CD14-positive monocyte (primary cell): ENCODE data around the gene GRK1. TPM values are rescaled to one million over a fixed set of nuclear protein-coding genes. Genes with fewer than 3 reads are reported as not detected.

Source experiments
- DNase-seq, 3 donors: peaks; one replicate each; pipeline ENCODE4 v3.0.0-alpha.2; 2011 to 2022
- H2AFZ ChIP-seq: 2 replicates; pipeline ENCODE4 v1.6.0; 2012; ENCODE audit warnings: mild to moderate bottlenecking, low read depth, low read length, inconsistent platforms; ENCODE audit not compliant: insufficient read depth, poor library complexity, severe bottlenecking
- H3K27ac ChIP-seq, 2 donors: 1 replicate in 1 of 2; 2 replicates in 1 of 2; pipeline ENCODE4 v1.5.1; 2012 to 2013; ENCODE audit warnings: low read length in 2 of 2, control low read depth in 1 of 2, inconsistent platforms in 1 of 2, low read depth in 1 of 2, mild to moderate bottlenecking in 1 of 2
- H3K27me3 ChIP-seq, 2 donors: one replicate each; pipeline versions ENCODE4 v1.6.0 to v1.6.1; 2011 to 2013; ENCODE audit warnings: low read length in 2 of 2; ENCODE audit not compliant: control insufficient read depth in 2 of 2, insufficient read depth in 2 of 2
- H3K36me3 ChIP-seq, 2 donors: replicated peaks in 1 of 2; 1 replicate in 1 of 2; 2 replicates in 1 of 2; pipeline versions ENCODE4 v1.5.1 to v1.6.1; 2012 to 2013; ENCODE audit warnings: low read length in 2 of 2, control low read depth in 1 of 2, inconsistent platforms in 1 of 2, mild to moderate bottlenecking in 1 of 2; ENCODE audit not compliant: insufficient read depth in 2 of 2, control insufficient read depth in 1 of 2
- H3K4me1 ChIP-seq, 2 donors: 1 replicate in 1 of 2; 2 replicates in 1 of 2; pipeline versions ENCODE4 v1.5.1 to v1.6.1; 2012 to 2013; ENCODE audit warnings: low read length in 2 of 2, control low read depth in 1 of 2, inconsistent platforms in 1 of 2, mild to moderate bottlenecking in 1 of 2, moderate library complexity in 1 of 2; ENCODE audit not compliant: insufficient read depth in 2 of 2, control insufficient read depth in 1 of 2
- H3K4me2 ChIP-seq: replicated peaks from 2 replicates; pipeline ENCODE3; 2012; ENCODE audit warnings: low read length, moderate library complexity, mild to moderate bottlenecking; ENCODE audit not compliant: poor library complexity, severe bottlenecking; ENCODE audit errors: extremely low read depth
- H3K4me3 ChIP-seq, 3 experiments: fragments of 200-600 bp in 1 of 3; sonication (generic) in 1 of 3; replicated peaks in 1 of 3; 1 replicate in 2 of 3; 2 replicates in 1 of 3; pipeline ENCODE4 v1.5.1; 2011 to 2013; ENCODE audit warnings: low read length in 3 of 3, mild to moderate bottlenecking in 3 of 3, control low read depth in 2 of 3, low read depth in 2 of 3, inconsistent platforms in 1 of 3, moderate library complexity in 1 of 3
- H3K79me2 ChIP-seq: 2 replicates; pipeline ENCODE4 v1.6.0; 2012; ENCODE audit warnings: mild to moderate bottlenecking, control low read depth, inconsistent platforms, low read length, moderate library complexity; ENCODE audit not compliant: insufficient read depth
- H3K9ac ChIP-seq: 2 replicates; pipeline ENCODE4 v1.6.0; 2017; ENCODE audit warnings: low read length, mild to moderate bottlenecking; ENCODE audit not compliant: insufficient read depth, poor library complexity, severe bottlenecking
- H3K9me3 ChIP-seq, 2 donors: replicated peaks in 1 of 2; 1 replicate in 1 of 2; 2 replicates in 1 of 2; pipeline versions ENCODE4 v1.5.1 to v1.6.1; 2012 to 2013; ENCODE audit warnings: low read length in 2 of 2, control low read depth in 1 of 2; ENCODE audit not compliant: control insufficient read depth in 1 of 2, insufficient read depth in 1 of 2
- H4K20me1 ChIP-seq: 2 replicates; pipeline ENCODE4 v1.6.0; 2012; ENCODE audit warnings: mild to moderate bottlenecking, low read length, control low read depth, moderate library complexity; ENCODE audit not compliant: insufficient read depth
- H3K27ac Mint-ChIP-seq, 7 donors: one replicate each; pipeline ENCODE4 v1.8.0; 2020; ENCODE audit warnings: mild to moderate bottlenecking in 7 of 7, mixed read lengths in 7 of 7, moderate library complexity in 6 of 7, inconsistent platforms in 2 of 7
- H3K27me3 Mint-ChIP-seq, 3 donors: one replicate each; pipeline ENCODE4 v1.8.0; 2021 to 2022; ENCODE audit warnings: low read depth in 3 of 3, mild to moderate bottlenecking in 3 of 3, mixed read lengths in 3 of 3, moderate library complexity in 3 of 3, inconsistent platforms in 1 of 3
- H3K36me3 Mint-ChIP-seq, 2 donors: one replicate each; pipeline ENCODE4 v1.8.0; 2020; ENCODE audit warnings: mixed read lengths in 2 of 2, inconsistent platforms in 1 of 2, mild to moderate bottlenecking in 1 of 2
- H3K4me1 Mint-ChIP-seq: one replicate; pipeline ENCODE4 v1.8.0; 2020; ENCODE audit warnings: mild to moderate bottlenecking, mixed read lengths
- H3K4me3 Mint-ChIP-seq, 2 donors: one replicate each; pipeline ENCODE4 v1.8.0; 2020; ENCODE audit warnings: mild to moderate bottlenecking in 2 of 2, mixed read lengths in 2 of 2, moderate library complexity in 1 of 2
- H3K9me3 Mint-ChIP-seq, 7 donors: one replicate each; pipeline ENCODE4 v1.8.0; 2020 to 2022; ENCODE audit warnings: mixed read lengths in 7 of 7, mild to moderate bottlenecking in 6 of 7, moderate library complexity in 6 of 7, inconsistent platforms in 2 of 7
- WGBS: methylation state at CpG from one replicate; pipeline ENCODE4 v1.1.5; 2013; ENCODE audit warnings: missing lambda C conversion rate; ENCODE audit not compliant: insufficient coverage; 5-methylcytosine and 5-hydroxymethylcytosine counted together
- intact Hi-C, 2 donors: fragments of 100-400 bp; cut with micrococcal nuclease; formaldehyde crosslinking; loops; one replicate each; pipeline versions ENCODE4 v1.15.0 to v1.15.1; 2023
- polyA plus RNA-seq, 3 donors: library from polyadenylated mRNA; depleted of rRNA in 1 of 3; unstranded in 2 of 3; stranded (reverse) in 1 of 3; fragments of 300-500 nt in 2 of 3; fragments of >200 nt in 1 of 3; fragmentation: Illumina TruSeq in 2 of 3; gene quantifications; 1 replicate in 2 of 3; 2 replicates in 1 of 3; pipeline ENCODE4 v1.2.3, GENCODE V29; 2012 to 2021
- TF ChIP-seq, protein P1 (sequence below): fragments of 200-600 bp; IDR thresholded peaks from one replicate; pipeline ENCODE4 v1.8.0; 2022; ENCODE audit warnings: antibody characterized with exemption, mild to moderate bottlenecking

The GRK1 gene
- polyA plus RNA-seq, 3 donors, result not detected

GRCh38 chr13:113777311-113778260, 110.6 kb downstream of the GRK1 start:
- H3K4me3 Mint-ChIP-seq, result peak overlapping the region in 1 of 2 donors; percentile 51
- no peaks in the 10 kb centered on the region for H3K36me3 Mint-ChIP-seq
- Histone ChIP-seq H3K27me3 (no peaks in the 10 kb centered on the region), H3K79me2 (no peaks in the 10 kb centered on the region), H3K9me3 (peaks cover 0 to 13% of the 10 kb centered on the region in 2 donors), H3K4me2 (no peak overlapping the region), H3K4me3 (no peak overlapping the region), H3K36me3 (no peaks in the 10 kb centered on the region), H2AFZ (no peak overlapping the region), H3K4me1 (no peaks in the 10 kb centered on the region), H3K9ac (no peak overlapping the region), H3K27ac (no peak overlapping the region), H4K20me1 (no peaks in the 10 kb centered on the region)
- DNase-seq, result no peak
- TF ChIP-seq, protein P1, sequence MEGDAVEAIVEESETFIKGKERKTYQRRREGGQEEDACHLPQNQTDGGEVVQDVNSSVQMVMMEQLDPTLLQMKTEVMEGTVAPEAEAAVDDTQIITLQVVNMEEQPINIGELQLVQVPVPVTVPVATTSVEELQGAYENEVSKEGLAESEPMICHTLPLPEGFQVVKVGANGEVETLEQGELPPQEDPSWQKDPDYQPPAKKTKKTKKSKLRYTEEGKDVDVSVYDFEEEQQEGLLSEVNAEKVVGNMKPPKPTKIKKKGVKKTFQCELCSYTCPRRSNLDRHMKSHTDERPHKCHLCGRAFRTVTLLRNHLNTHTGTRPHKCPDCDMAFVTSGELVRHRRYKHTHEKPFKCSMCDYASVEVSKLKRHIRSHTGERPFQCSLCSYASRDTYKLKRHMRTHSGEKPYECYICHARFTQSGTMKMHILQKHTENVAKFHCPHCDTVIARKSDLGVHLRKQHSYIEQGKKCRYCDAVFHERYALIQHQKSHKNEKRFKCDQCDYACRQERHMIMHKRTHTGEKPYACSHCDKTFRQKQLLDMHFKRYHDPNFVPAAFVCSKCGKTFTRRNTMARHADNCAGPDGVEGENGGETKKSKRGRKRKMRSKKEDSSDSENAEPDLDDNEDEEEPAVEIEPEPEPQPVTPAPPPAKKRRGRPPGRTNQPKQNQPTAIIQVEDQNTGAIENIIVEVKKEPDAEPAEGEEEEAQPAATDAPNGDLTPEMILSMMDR, result no peak
- intact Hi-C loops, result no loop called here
- peaks cover 9 to 16% (median 11%) of the 10 kb centered on the region in 3 donors for H3K27me3 Mint-ChIP-seq
- 42% methylated on average over 29 of the region's 29 CpGs for WGBS
- H3K9me3 Mint-ChIP-seq, result peaks cover 0 to 18% (median 3%) of the 10 kb centered on the region in 7 donors
- H3K27ac Mint-ChIP-seq, result no peak overlapping the region
- H3K4me1 Mint-ChIP-seq, result peaks cover under 1% of the 10 kb centered on the region

DNA sequence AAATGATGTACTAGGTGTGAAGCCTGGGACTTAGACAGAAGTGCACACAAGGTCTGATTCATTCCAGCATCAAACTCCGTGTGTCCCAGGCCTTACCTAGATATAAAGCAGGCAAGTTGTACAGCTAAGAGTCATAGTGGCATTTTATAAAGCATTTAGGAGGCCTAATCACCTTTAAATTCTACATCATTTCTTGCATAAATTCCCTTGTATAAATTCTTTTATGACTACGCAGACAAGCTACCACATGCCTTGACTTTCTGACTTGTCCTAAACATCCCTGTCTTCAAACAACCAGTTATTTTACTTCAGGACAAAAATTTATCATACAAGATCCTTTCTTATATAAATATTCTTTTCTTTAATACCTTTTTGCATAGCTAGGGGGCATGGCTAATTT, 114.6 kb downstream of the GRK1 start:
- Histone ChIP-seq H3K4me3 (no peak overlapping the region), H3K4me1 (no peaks in the 10 kb centered on the region), H3K79me2 (no peaks in the 10 kb centered on the region), H3K27me3 (no peaks in the 10 kb centered on the region), H3K9me3 (peaks cover 0 to 5% of the 10 kb centered on the region in 2 donors), H3K27ac (no peak overlapping the region), H2AFZ (no peak overlapping the region), H3K9ac (no peak overlapping the region), H4K20me1 (no peaks in the 10 kb centered on the region), H3K4me2 (no peak overlapping the region), H3K36me3 (no peaks in the 10 kb centered on the region)
- Mint-ChIP-seq H3K27me3 (peaks cover 12 to 15% (median 13%) of the 10 kb centered on the region in 3 donors), H3K4me3 (no peak overlapping the region), H3K27ac (no peak overlapping the region), H3K4me1 (peaks cover 4% of the 10 kb centered on the region), H3K36me3 (no peaks in the 10 kb centered on the region), H3K9me3 (peaks cover 0 to 14% (median 6%) of the 10 kb centered on the region in 7 donors)
- intact Hi-C loops, result no loop called here
- TF ChIP-seq, protein P1, result no peak
- no CpG with 5 or more reads among the region's 2 CpGs for WGBS
- DNase-seq, result no peak
